ENCODE results near the gene SLC39A8.

DNA sequence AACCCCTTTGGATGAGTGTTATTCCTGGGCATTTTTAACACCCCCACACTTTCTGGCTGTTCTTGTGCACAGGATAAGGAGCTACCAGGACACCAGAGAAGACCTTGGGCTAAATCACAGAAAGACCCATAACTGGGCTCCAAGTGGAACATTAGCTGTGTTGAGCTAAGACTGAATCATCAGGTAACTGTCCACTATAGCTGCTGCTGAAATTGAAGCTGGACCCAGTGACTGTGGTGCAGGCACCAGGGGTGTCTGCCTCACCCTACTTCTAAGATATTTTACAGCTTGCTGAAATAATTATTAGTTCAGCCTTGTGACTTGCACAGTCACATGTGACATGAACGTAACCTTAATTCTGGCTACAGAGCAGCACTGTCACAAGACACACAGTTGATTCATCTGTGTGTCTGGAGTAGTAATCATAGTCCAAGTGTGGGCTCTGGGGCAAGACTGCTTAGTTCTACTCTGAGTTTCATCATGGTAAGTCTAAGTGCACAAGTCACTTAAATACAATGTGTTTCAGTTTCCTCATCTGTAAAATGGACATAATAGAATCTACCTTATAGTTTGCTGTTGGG lies 127.4 kb downstream of the SLC39A8 start:
- no peak for TF ChIP-seq CTCF (IDR thresholded peaks at IDR 0.05; ENCODE audit: low read depth, low read length, poor library complexity, severe bottlenecking)
- TF ChIP-seq EZH2phosphoT487 (IDR thresholded peaks at IDR 0.05; ENCODE audit: borderline replicate concordance, low read length) = no peak

Data from DOHH2 (cell line).